HG02588 (cell line): Measurements from ENCODE around the gene ATP6V0E1.
A peak's percentile ranks its signal among the peaks of the same experiment; 100 is the strongest.

ENCODE experiments used
- ATAC-seq: cut with Tn5 transposase; IDR thresholded peaks from one replicate; pipeline ENCODE4 v1.9.1; 2021; ENCODE audit warnings: mild to moderate bottlenecking, moderate library complexity; ENCODE audit not compliant: unreplicated experiment

The ATP6V0E1 gene

DNA sequence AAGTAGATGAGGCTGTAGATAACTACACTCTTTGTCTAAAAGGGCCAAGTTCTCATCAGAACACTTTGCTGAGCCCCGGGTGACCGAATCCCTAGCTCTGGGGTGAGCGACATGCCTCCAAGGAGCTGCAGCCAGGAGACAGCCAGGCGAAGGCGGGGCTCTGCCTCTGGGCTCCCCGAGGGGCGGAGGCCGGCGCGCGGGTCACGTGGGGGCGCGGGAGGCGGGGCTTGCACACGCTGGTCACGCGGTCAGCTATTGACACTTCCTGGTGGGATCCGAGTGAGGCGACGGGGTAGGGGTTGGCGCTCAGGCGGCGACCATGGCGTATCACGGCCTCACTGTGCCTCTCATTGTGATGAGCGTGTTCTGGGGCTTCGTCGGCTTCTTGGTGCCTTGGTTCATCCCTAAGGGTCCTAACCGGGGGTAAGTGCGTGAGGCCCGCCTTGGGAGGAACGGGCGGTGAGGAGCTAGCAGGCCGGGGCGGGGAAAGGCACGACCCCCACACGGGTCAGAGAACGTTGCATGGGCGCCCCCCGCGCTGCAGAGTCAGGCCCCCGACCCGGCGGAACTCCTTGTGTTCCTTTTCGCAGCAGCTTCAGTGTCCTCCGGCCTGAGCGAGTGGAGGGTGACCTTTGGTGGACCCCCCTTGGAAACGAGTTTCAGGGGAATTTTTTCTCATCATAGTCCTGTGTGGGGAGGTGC lies at the start of gene ATP6V0E1:
TSS of gene ATP6V0E1 (plus strand) at position 230 of the 702 bp plus-strand sequence. CDS start at position 320, 90 bp downstream.
- peak; percentile 87 for ATAC-seq

DNA sequence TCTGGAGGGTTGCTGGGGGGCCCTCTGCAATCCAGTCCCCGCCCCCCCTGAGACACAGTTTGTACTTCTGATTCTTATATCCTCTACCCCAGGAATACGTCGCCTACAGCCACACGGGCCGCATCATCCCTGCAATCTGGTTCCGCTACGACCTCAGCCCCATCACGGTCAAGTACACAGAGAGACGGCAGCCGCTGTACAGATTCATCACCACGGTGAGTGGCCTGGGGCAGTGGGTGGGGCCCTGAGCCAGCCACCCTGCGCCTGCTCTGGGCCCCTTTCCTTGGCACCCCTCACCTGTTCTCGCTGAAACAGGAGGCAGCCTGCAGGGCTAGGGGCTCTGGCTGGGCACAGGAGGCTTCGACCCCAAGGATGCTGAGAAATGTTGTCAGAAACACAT lies 48.5 kb upstream of the ATP6V0E1 start:
- ATAC-seq: no peak

DNA sequence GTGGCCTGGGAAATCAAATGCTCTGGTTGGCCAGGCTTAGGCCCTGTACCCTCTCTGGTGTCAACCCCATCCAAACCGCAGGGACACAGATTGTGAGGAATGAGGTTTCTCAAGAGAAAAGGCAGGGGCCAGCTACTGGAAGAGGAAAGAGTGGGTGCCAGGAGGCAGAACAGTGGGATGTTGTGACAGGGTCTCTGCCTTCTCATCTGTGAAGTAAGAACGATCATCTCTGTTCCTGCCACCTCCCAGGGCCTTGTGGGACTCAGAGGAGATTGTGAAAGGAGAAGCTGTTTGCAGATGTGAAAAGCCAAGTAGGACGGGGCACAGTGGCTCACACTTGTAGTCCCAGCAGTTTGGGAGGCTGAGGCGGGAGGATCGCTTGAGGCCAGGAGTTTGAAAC lies 47.2 kb upstream of the ATP6V0E1 start:
- ATAC-seq: no peak

DNA sequence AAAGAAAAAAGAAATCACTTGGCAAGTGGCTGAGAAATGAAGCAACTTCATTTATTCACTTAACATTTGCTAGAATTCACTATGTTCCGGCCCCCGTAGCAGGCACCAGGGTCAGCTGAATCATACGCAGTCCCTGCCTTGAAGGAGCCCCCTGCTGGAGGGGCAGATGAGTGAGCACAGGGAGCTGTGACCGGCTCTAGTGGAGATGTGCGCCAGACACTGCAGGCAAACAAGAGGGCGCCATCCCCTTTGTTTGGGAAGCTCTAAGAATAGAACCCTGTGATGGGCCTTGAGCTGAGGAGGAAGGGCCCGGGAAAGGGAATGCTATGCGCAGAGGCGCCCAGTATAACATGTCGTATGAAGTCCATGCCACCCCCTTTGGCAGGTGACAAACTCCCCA lies 44.5 kb upstream of the ATP6V0E1 start:
- no peak for ATAC-seq

DNA sequence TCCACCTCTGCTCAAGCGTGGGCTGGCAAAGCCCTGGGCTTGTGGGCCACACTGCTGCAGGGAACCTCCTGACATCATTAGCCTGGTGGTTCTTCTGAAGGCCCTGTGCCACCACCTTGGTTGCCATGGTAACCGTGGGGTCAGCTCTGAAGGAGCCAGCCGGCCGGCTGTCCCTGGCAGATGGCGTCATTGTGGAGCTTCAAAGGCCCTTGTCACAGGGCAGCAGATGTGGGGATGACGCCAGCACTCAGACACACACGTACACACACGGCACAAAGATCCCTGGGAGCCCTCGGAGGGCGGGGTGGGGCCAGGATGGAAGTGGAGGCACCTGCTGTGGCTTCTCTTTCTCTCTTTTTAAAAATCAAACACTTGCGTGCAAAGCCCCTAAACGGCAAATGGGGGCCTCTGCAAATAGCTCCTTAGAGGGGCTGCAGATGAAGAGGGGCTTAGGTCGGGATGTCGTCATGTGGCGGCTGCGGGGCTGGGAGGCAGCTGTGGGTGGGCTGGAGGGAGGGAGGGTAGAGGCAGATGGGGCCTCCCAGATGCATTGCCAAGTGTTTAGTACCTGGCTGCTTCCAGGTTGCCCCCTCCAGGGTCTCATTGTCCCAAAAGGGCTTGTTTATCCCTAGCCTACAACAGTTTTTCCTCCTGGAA lies 43.8 kb upstream of the ATP6V0E1 start:
- no peak for ATAC-seq

DNA sequence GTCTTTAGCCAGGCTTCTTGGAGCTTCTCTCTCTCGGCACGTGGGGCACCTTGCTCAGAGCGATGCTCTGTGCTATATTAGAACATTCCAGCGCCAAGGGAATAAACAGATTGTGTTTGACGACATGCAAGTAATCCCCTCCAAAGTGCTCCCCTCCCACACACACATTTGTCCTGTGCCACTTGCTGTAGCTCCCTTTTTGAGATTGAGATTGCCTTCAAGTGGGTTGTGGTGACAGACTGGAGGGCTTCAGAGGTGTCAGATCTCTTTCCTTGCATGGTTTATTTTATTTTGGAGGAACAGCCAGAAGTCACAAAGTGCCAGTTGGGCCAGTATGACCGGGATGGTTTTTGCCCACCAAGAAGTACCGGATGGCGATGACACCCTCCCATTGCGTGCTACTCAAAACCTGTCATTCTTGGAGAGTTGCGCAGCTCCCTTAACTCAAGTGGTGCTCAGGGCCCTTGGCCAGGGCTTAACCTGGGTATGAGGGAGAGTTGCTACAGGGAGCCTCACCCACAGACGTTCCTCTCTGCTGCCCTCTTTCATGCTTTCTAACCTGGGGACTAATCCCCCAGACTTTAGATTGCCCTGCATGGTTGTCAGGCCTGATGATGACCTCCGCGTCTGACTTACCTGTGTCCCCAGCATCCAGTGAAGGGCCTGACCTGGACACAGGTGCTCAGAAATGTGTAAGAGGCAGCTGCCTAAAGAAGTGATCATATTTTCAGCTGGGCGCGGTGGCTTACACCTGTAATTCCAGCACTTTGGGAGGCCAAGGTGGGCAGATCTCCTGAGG lies 43.1 kb upstream of the ATP6V0E1 start:
- ATAC-seq: no peak

DNA sequence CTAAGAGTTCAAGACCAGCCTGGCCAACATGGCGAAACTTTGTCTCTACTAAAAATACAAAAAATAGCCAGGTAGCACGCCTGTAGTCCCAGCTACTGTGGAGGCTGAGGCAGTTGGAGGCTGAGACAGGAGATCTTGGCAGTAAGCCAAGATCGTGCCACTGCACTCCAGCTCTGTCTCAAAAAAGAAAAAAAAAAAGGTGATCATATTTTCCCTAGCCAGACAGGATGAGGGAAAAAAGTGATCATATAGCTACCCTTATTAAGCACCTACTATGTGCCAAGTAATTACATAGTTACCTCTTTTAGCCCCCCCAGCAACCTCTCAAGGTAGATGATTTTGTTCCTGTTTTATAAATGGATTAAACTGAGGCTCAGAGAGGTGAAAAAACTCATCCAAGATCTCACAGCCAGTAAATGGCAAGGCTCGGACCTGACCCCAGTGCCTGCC lies 42.5 kb upstream of the ATP6V0E1 start:
- ATAC-seq: no peak

DNA sequence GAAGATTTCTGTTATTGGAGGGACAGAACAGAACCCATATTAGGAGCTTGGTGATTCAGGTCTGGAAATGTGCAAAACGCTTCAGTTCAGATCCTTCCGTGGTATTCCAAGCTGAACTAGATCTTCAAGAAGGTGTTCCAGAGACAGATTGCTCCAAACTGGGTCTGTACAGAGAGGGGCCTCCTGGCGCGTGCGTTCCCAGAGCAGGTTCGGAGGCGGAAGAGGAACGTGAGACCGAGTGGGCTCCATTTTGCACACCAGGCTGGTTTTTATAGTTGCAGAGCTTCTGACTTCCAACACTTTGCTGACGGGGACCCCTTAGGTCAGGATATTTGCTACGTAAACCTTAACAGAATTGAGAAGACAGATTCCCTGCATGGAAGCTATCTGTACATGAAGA lies 41.0 kb upstream of the ATP6V0E1 start:
- no peak for ATAC-seq

DNA sequence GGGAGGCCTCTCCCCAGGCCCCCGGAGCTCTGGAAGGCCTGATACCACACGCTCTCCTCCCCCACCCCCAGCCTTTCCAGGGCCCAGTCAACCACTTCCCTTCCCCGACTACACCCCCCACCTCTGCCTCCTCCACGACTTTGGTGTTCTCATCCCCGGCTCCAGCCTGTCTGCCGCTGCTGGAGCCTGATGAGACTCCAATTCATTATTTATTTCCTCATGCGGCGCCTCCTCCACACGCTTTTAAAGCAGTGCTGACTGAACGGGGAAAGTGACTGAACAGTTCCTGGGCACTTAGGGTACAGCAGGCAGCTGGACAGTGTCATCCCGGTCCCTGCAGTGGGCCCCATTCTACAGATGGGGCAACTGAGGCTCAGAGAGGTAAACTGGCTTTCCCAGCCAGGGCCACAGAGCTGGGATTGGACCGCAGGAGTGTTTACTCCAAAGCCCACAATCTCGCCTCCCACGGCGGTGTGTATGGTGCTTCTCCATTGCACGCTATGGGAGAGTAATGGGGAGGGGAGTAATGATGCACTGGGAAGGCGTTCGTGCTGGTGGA lies 40.2 kb upstream of the ATP6V0E1 start:
- no peak for ATAC-seq

DNA sequence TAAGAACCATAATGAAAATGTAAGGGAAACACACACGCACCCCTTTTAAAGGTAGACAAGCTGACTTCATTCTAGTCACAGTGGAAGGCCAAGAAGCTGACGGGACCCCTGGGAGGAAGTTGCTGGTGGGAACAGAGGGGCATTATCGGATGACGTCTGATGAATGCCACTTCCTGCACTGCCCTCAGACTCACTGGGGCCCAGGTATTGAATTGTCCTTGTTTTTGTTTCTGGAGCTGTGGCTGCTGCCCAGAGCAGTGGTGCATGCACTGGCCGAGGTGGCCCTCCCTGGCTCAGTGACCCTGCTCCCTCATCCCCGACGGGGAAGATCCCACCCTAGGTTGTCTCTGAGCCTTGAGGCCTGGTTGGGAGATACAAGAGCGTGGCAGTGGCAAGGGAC lies 39.7 kb upstream of the ATP6V0E1 start:
- ATAC-seq: no peak

DNA sequence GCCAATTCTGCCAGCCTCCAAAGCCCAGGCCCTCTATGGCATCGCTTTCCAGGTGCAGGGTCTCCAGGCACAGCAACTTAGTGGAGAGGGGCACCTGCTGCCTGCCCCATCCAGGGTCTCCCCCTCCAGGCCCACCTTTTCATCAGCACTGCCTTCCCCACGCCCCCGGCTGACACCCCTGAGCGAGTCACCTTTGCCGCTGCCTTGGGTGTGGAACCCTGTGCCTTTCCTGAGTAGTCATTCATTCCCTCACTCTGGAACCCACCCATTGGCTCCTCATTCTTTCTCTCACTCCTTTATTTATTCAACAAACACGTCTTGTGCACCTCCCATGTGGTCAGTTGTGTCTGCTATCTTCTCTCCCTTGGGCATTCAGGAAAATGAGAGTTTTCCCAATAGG lies 38.8 kb upstream of the ATP6V0E1 start:
- no peak for ATAC-seq

DNA sequence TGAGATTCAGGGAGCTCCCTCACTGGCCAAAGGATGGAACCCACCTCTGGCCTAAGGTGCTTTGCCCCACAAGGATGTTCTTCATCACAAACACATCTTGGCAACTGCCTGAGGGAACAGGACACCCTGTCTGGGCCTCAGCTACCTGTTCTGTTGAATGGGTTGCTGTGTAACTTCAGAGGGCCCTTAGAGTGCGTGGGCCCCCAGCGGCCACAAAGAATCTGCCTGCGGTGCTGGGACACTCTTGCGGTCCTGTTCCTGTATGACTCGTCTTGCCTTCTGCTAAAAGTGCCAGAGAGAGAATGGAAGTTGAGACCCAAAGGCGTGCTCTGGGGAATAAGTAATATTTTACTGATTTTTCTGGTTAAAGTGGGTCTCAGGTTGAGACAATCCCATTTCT lies 38.4 kb upstream of the ATP6V0E1 start:
- ATAC-seq: no peak

DNA sequence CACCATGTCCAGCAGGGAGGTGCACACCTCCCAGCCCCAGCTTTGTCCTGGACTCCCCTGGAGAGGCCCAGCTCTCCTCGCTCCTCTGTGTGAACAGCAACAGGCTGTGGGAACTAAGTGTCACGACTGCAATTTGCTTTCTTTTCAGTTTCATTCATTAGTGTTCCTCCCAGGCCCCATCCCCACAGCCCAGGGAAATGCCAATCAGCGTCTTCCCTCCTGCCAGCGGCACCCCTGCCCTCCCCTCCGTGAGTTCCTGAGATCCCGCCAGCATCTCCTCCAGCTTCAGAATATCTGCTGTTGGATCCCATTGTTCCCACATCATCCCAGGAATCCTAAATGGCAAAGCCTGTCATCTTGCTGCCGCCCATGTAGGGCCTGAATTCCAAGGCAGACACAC lies 37.4 kb upstream of the ATP6V0E1 start:
- no peak for ATAC-seq

DNA sequence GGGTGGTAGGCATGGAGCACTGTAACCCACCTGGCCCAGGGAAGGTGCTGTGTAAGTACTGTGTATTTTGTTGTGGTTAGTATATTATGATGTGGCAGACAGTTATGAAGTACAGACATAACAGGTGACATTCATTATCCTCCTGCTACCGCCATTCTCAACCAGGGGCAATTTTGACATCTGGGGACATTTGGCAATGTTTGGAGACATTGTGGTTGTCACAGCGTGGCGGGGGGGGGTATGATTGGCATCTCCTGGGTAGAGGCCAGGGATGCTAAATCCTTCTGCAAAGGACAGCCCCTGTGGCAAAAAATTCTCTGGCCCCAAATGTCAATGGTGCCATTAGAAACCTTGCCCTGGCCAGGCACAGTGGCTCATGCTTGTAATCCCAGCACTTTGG lies 34.1 kb upstream of the ATP6V0E1 start:
- ATAC-seq: no peak

DNA sequence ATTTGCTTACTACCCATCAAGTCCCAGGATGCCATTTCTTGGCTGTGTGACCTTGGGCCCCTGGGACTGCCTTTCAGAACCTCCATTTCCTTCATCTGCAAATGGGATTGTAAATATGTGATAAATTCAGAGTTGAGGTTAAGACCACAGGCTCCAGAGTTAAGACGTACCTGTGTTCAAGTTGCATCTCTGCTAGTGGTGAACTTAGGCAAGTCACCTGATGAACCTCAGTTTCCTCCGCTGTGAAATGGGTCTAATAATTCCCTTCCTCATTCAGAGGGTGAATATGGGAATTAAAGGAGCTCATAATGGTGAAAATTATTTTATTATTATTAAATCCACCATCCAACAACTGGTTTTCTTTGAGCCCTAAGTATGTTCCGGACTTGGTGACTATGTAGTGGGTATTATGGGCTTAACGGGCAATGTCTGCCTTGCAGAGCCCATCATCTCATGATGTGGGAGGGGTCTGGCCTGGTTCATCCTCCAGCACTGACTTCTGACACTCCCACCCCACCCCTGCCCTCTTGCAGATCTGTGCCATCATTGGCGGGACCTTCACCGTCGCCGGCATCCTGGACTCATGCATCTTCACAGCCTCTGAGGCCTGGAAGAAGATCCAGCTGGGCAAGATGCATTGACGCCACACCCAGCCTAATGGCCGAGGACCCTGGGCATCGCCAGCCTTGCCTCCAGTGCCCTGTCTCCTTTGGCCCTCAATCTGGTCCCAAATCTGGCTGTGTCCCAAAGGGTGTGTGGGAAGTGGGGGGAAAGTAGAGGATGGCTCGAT lies 33.2 kb upstream of the ATP6V0E1 start:
- no peak for ATAC-seq

DNA sequence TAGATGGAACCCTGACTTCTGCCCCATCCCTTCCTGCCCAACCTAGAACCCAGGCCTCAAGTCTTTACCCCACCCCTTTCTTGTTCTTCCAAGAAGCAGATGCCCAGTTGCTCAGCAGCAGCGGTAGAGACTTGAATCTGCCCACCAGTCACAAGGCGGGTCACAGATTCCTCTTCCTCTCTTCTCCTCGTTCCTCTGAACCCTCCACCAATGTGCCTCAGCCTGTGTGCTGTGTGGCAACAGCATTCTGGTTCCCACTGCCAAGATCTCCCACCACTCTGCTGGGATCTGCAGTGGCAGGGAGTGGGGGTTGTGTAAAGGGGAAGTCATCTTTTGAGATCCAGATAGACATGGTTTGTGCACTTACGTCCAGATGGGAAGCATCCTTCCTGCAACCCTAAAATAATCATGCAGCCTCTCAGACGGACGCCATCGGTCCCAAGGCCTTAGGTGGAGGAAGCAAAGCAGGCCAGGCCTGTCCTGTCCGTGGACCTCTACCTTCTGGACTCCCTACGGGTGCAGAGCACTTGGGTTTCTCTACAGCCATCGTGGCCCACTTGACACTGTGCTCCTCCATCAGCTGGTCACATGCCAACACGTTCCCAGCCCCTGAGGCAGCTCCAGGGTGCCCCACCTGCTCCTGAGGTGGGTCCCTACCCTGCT lies 32.1 kb upstream of the ATP6V0E1 start:
- ATAC-seq: no peak

DNA sequence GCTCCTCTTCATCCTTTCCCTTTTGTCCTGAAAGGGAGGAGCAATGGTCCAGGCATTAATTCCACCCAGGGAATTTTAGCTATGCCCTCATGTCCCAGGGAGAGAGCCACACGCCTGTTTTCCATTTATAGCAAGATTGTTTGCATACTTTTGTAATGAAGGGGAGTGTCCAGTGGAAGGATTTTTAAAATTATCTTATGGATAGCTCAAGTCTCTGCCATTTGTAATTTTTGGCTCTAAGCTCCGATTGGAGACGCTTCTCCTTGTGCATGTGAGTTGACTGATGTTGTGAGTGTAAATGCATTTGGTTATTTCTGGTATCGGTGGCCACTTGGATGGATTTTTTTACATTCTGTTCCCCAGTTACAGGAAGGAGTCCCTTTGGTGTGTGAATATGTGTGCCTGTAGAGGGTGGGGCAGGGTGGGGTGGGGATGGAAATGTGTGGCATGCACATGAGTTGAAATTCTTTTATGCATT lies 31.5 kb upstream of the ATP6V0E1 start:
- ATAC-seq: no peak

DNA sequence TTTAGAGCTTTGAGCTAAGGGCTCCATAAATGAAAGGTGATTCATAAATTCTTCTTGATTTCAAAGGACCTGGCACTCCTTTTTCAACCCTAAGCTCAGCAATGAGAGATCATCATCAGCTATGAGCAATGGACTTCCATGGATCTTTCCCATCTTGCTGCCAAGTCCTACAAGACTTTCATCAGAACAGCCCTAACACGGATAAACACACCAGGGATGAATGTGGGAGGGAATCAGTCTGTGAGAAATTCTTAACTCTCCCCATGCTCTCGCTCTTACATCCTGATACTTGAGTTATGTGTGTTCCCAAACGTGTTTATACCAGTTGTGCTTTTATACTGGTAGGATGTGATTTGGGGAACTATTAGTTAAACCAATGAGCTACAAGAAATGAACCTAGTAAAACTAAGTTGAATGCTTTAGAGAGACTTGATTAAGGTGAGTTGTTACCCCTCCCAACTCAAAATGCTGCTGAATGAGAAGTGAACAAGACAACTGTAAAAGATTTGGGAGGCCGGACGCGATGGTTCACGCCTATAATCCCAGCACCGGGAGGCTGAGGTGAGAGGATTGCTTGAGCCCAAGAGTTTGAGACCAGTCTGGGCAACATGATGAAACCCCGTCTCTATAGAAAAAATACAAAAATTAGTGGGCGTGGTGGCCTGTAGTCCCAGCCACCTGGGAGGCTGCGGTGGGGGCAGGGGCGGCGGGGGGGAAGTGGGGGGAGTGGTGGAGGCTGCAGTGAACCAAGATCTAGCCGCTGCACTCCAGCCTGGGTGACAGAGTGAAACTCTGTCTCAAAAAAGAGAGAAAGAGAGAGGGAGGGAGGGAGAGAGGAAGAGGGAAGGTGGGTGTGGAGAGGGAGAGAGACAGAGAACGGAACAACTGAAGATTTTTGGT lies 29.5 kb upstream of the ATP6V0E1 start:
- no peak for ATAC-seq

DNA sequence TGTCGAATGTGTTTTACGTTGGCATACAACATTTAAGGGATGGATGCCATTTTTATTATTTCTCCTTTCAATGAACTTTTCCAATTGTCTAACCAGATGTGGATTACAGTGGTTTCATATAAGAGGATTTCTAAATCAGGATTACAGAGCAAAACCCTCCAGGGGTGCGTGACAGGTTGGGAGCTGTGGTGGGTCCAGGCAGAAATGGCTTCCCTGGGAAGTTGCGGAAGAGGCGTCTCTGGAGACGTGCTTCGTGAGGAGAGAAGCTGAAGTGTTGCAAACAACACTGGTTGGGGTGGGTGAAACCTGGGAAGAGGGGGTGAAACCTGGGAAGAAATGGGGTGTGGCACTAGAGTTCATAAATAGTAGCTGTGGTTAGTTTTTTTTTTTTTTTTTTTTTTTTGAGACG lies 28.8 kb upstream of the ATP6V0E1 start:
- ATAC-seq: no peak
